Fibroblast of skin of scalp (primary cell): ENCODE measurements around the gene TAGLN.
"Not testable (repeated sequence)": the region's sequence is repeated elsewhere in the genome, so short reads cannot be mapped to it uniquely, and the experiment has no call there.

ENCODE experiments used
- DNase-seq: peaks from one replicate; pipeline ENCODE4 v3.0.0-alpha.2; 2013

Gene TAGLN

GRCh38 chr11:117180661-117181585 lies 18.2 kb upstream of the TAGLN start:
- DNase-seq, result peak; percentile 79

- no peak for DNase-seq
Observed at GRCh38 chr11:117181586-117182550, 17.3 kb upstream of the TAGLN start.

- no peak for DNase-seq
Observed at GRCh38 chr11:117182551-117182935, 16.6 kb upstream of the TAGLN start.

GRCh38 chr11:117183178-117183577 lies 16.0 kb upstream of the TAGLN start:
- DNase-seq, result not testable (repeated sequence)

GRCh38 chr11:117183724-117184349 lies 15.3 kb upstream of the TAGLN start:
- DNase-seq, result no peak

GRCh38 chr11:117185736-117186430 lies 13.3 kb upstream of the TAGLN start:
- DNase-seq, result no peak

GRCh38 chr11:117186431-117186761 lies 12.8 kb upstream of the TAGLN start:
- no peak for DNase-seq

GRCh38 chr11:117187007-117187406 lies 12.2 kb upstream of the TAGLN start:
- no peak for DNase-seq

GRCh38 chr11:117187428-117187798 lies 11.8 kb upstream of the TAGLN start:
- no peak for DNase-seq

- DNase-seq, result no peak
Observed at GRCh38 chr11:117187799-117188481, 11.2 kb upstream of the TAGLN start.

GRCh38 chr11:117188620-117189081 lies 10.5 kb upstream of the TAGLN start:
- DNase-seq, result no peak

- DNase-seq, result no peak
Observed at GRCh38 chr11:117189191-117189940, 9.8 kb upstream of the TAGLN start.

GRCh38 chr11:117189941-117190544 lies 9.1 kb upstream of the TAGLN start:
- DNase-seq, result no peak

GRCh38 chr11:117191680-117192400 lies 7.3 kb upstream of the TAGLN start:
- no peak for DNase-seq

GRCh38 chr11:117192401-117192875 lies 6.7 kb upstream of the TAGLN start:
- no peak for DNase-seq

- no peak for DNase-seq
Observed at GRCh38 chr11:117193130-117194020, 5.8 kb upstream of the TAGLN start.

GRCh38 chr11:117194267-117194666 lies 4.9 kb upstream of the TAGLN start:
- DNase-seq, result no peak

- no peak for DNase-seq
Observed at GRCh38 chr11:117195258-117195657, 3.9 kb upstream of the TAGLN start.
